Measurements from ENCODE around the gene CDH4.

Gene CDH4

DNA sequence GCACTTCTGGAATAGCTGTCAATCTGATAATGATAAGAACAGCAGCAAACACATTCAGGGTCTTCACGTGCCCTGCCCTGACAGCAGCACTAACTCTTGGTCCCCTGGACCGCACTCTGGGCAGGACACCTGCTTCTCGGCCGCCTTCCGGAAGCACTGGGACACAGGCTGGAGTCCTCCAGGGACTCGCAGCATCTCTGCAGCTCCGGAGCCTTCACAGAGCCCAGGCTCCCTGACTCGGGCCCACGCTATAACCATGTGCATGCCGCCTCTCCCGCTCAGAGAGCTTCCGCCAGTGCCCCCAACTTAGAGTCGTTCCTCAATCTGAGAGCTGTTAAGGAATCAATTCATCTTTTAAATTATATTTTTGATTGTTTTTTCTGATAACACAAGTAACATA, 436.4 kb downstream of the CDH4 start:
- TF ChIP-seq ZNF701 (tag by site-specific recombination; IDR thresholded peaks at IDR 0.05) (no peak), GLI4 (tag by site-specific recombination; IDR thresholded peaks at IDR 0.05) (no peak), YY2 (tag by site-specific recombination; IDR thresholded peaks at IDR 0.05) (no peak), ZNF514 (tag by site-specific recombination; IDR thresholded peaks at IDR 0.05) (no peak), ZNF561 (tag by site-specific recombination; IDR thresholded peaks at IDR 0.05; ENCODE audit: borderline replicate concordance) (no peak), BCL6B (tag by site-specific recombination; IDR thresholded peaks at IDR 0.05) (no peak), ZNF639 (tag by site-specific recombination; IDR thresholded peaks at IDR 0.05) (no peak), ZNF184 (tag by site-specific recombination; IDR thresholded peaks at IDR 0.05) (no peak)
- TF ChIP-seq, protein P1, sequence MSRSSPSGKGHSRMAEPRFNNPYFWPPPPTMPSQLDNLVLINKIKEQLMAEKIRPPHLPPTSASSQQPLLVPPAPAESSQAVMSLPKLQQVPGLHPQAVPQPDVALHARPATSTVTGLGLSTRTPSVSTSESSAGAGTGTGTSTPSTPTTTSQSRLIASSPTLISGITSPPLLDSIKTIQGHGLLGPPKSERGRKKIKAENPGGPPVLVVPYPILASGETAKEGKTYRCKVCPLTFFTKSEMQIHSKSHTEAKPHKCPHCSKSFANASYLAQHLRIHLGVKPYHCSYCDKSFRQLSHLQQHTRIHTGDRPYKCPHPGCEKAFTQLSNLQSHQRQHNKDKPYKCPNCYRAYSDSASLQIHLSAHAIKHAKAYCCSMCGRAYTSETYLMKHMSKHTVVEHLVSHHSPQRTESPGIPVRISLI (tag by site-specific recombination; IDR thresholded peaks at IDR 0.05), result no peak
- TF ChIP-seq, protein P2, sequence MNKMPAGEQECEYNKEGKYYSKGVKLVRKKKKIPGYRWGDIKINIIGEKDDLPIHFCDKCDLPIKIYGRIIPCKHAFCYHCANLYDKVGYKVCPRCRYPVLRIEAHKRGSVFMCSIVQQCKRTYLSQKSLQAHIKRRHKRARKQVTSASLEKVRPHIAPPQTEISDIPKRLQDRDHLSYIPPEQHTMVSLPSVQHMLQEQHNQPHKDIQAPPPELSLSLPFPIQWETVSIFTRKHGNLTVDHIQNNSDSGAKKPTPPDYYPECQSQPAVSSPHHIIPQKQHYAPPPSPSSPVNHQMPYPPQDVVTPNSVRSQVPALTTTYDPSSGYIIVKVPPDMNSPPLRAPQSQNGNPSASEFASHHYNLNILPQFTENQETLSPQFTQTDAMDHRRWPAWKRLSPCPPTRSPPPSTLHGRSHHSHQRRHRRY (tag by site-specific recombination; IDR thresholded peaks at IDR 0.05), result no peak
- H3K4me1 ChIP-seq (ENCODE audit: control insufficient read depth, insufficient read depth, low read length), result no peaks in the 10 kb centered on the region
- no peaks in the 10 kb centered on the region for H3K9me3 ChIP-seq (ENCODE audit: control insufficient read depth, insufficient read depth, low read depth, low read length)
- H3K36me3 ChIP-seq (ENCODE audit: control insufficient read depth in 2 of 2, insufficient read depth in 1 of 2, low read length in 2 of 2), result no peaks in the 10 kb centered on the region
- ChIA-PET POLR2A (no interaction called here), CTCF (no interaction called here)
- no peak overlapping the region for H3K4me3 ChIP-seq (ENCODE audit: low read depth, low read length)
- no peak overlapping the region for H3K27ac ChIP-seq (ENCODE audit: extremely low read depth, low read depth, low read length)

- H3K36me3 ChIP-seq (ENCODE audit: control insufficient read depth in 2 of 2, insufficient read depth in 1 of 2, low read length in 2 of 2), result no peaks in the 10 kb centered on the region
- ChIA-PET CTCF (no interaction called here), POLR2A (no interaction called here)
- no peak overlapping the region for H3K4me3 ChIP-seq (ENCODE audit: low read depth, low read length)
- TF ChIP-seq ZNF624 (tag by site-specific recombination; IDR thresholded peaks at IDR 0.05) (no peak), ZSCAN23 (tag by site-specific recombination; IDR thresholded peaks at IDR 0.05) (no peak), MYNN (tag by site-specific recombination; IDR thresholded peaks at IDR 0.05; ENCODE audit: borderline replicate concordance) (no peak), KLF1 (tag by site-specific recombination; IDR thresholded peaks at IDR 0.05) (no peak), ZNF654 (tag by site-specific recombination; IDR thresholded peaks at IDR 0.05; ENCODE audit: low read depth) (no peak), ZNF132 (tag by site-specific recombination; IDR thresholded peaks at IDR 0.05; ENCODE audit: borderline replicate concordance) (no peak), ZNF146 (tag by site-specific recombination; IDR thresholded peaks at IDR 0.05) (no peak), ZFP69B (tag by site-specific recombination; IDR thresholded peaks at IDR 0.05) (no peak)
- TF ChIP-seq, protein P3, sequence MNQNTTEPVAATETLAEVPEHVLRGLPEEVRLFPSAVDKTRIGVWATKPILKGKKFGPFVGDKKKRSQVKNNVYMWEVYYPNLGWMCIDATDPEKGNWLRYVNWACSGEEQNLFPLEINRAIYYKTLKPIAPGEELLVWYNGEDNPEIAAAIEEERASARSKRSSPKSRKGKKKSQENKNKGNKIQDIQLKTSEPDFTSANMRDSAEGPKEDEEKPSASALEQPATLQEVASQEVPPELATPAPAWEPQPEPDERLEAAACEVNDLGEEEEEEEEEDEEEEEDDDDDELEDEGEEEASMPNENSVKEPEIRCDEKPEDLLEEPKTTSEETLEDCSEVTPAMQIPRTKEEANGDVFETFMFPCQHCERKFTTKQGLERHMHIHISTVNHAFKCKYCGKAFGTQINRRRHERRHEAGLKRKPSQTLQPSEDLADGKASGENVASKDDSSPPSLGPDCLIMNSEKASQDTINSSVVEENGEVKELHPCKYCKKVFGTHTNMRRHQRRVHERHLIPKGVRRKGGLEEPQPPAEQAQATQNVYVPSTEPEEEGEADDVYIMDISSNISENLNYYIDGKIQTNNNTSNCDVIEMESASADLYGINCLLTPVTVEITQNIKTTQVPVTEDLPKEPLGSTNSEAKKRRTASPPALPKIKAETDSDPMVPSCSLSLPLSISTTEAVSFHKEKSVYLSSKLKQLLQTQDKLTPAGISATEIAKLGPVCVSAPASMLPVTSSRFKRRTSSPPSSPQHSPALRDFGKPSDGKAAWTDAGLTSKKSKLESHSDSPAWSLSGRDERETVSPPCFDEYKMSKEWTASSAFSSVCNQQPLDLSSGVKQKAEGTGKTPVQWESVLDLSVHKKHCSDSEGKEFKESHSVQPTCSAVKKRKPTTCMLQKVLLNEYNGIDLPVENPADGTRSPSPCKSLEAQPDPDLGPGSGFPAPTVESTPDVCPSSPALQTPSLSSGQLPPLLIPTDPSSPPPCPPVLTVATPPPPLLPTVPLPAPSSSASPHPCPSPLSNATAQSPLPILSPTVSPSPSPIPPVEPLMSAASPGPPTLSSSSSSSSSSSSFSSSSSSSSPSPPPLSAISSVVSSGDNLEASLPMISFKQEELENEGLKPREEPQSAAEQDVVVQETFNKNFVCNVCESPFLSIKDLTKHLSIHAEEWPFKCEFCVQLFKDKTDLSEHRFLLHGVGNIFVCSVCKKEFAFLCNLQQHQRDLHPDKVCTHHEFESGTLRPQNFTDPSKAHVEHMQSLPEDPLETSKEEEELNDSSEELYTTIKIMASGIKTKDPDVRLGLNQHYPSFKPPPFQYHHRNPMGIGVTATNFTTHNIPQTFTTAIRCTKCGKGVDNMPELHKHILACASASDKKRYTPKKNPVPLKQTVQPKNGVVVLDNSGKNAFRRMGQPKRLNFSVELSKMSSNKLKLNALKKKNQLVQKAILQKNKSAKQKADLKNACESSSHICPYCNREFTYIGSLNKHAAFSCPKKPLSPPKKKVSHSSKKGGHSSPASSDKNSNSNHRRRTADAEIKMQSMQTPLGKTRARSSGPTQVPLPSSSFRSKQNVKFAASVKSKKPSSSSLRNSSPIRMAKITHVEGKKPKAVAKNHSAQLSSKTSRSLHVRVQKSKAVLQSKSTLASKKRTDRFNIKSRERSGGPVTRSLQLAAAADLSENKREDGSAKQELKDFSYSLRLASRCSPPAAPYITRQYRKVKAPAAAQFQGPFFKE (tag by site-specific recombination; IDR thresholded peaks at IDR 0.05; ENCODE audit: borderline replicate concordance), result no peak
- no peak overlapping the region for H3K27ac ChIP-seq (ENCODE audit: extremely low read depth, low read depth, low read length)
- no peaks in the 10 kb centered on the region for H3K9me3 ChIP-seq (ENCODE audit: control insufficient read depth, insufficient read depth, low read depth, low read length)
- H3K4me1 ChIP-seq (ENCODE audit: control insufficient read depth, insufficient read depth, low read length), result no peaks in the 10 kb centered on the region
These were observed 438.1 kb downstream of the CDH4 start for GRCh38 chr20:61690150-61690549.
